Measurements from ENCODE around the gene FMN2. TPM values are rescaled to one million over a fixed set of nuclear protein-coding genes. Genes with fewer than 3 reads are reported as not detected.

FMN2 gene
- total RNA-seq, 1 experiment from 2014 or later = 4.6 TPM

DNA sequence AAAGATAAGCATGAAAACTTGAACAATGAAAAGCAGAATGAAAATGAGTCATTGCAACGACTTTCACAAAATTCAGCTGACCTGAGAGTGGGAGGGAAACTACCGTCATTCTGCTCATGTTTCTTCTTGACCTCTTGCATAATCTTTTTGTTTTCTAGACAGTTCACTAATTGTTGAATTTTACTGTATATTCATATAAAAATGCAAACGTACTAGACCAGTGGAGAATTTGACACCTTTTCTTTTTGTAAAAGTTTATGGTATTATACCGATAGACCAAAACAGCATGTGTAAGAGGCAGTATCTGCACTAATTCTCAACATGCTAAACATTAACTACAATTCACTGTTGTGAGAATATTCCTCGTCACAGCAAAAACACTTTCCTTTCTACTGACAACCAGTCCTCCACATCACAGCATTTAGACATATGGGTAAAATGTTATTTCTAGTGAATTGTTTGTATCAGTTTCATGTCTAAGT lies 382.5 kb downstream of the FMN2 start:
- Histone ChIP-seq H4K20me1 (ENCODE audit: low read length) (no peaks in the 10 kb centered on the region), H3K79me2 (ENCODE audit: low read length) (no peaks in the 10 kb centered on the region), H3K4me2 (ENCODE audit: low read length) (no peak overlapping the region), H3K9ac (ENCODE audit: low read length) (no peak overlapping the region), H3K36me3 (ENCODE audit: low read depth, low read length) (no peaks in the 10 kb centered on the region), H3K9me3 (ENCODE audit: low read length) (no peaks in the 10 kb centered on the region), H3K27ac (ENCODE audit: low read length) (no peak overlapping the region), H3K4me1 (ENCODE audit: insufficient read depth, low read length) (no peaks in the 10 kb centered on the region), H3K27me3 (ENCODE audit: low read length) (no peaks in the 10 kb centered on the region), H2AFZ (ENCODE audit: low read length) (no peak overlapping the region), H3K9me2 (replicated peaks; ENCODE audit: low read length) (no peaks in the 10 kb centered on the region), H3K4me3 (ENCODE audit: low read length) (no peak overlapping the region), H3F3A (ENCODE audit: low read length, unreplicated experiment) (no peaks in the 10 kb centered on the region)
- ChIA-PET POLR2A (ENCODE audit: unreplicated experiment) (no interaction called here), CTCF (no interaction called here)
- ATAC-seq (no peak), DNase-seq (no peak)
- intact Hi-C loops (cut with micrococcal nuclease) = no loop called here
- TF ChIP-seq, protein P1, sequence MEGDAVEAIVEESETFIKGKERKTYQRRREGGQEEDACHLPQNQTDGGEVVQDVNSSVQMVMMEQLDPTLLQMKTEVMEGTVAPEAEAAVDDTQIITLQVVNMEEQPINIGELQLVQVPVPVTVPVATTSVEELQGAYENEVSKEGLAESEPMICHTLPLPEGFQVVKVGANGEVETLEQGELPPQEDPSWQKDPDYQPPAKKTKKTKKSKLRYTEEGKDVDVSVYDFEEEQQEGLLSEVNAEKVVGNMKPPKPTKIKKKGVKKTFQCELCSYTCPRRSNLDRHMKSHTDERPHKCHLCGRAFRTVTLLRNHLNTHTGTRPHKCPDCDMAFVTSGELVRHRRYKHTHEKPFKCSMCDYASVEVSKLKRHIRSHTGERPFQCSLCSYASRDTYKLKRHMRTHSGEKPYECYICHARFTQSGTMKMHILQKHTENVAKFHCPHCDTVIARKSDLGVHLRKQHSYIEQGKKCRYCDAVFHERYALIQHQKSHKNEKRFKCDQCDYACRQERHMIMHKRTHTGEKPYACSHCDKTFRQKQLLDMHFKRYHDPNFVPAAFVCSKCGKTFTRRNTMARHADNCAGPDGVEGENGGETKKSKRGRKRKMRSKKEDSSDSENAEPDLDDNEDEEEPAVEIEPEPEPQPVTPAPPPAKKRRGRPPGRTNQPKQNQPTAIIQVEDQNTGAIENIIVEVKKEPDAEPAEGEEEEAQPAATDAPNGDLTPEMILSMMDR (conservative IDR thresholded peaks at IDR 0.05; ENCODE audit: low read depth, low read length) = no peak
- TF ChIP-seq EZH2 (IDR thresholded peaks at IDR 0.05; ENCODE audit: low read length, unreplicated experiment) (no peak), EZH2phosphoT487 (IDR thresholded peaks at IDR 0.05; ENCODE audit: borderline replicate concordance, low read length) (no peak)
- no TSS peak for BruUV-seq (replicated peaks)

DNA sequence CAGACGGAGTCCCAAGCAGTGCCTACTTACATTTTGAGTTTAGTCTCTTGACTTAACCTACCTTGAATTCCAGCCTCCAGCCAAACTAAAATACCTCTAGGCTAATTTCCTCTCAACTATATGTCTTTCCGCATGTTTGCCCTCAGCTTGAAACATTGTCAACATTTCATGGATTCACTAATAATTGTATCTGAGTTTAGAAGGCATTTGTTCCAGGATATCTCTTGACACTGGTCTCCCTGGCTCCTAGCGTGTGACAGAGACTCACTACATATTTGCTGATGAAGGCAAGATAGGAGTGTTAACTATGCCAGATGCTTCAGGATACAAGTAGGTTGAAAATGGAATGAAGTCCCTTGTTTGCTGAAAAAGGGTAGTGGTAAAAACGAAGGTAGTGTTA lies 384.1 kb downstream of the FMN2 start:
- Histone ChIP-seq H4K20me1 (ENCODE audit: low read length) (no peaks in the 10 kb centered on the region), H3K4me1 (ENCODE audit: insufficient read depth, low read length) (no peaks in the 10 kb centered on the region), H3K9ac (ENCODE audit: low read length) (no peak overlapping the region), H3K9me2 (replicated peaks; ENCODE audit: low read length) (no peaks in the 10 kb centered on the region), H3K4me3 (ENCODE audit: low read length) (no peak overlapping the region), H3K4me2 (ENCODE audit: low read length) (no peak overlapping the region), H2AFZ (ENCODE audit: low read length) (no peak overlapping the region), H3K9me3 (ENCODE audit: low read length) (no peaks in the 10 kb centered on the region), H3K27me3 (ENCODE audit: low read length) (no peaks in the 10 kb centered on the region), H3K27ac (ENCODE audit: low read length) (no peak overlapping the region), H3K79me2 (ENCODE audit: low read length) (no peaks in the 10 kb centered on the region), H3K36me3 (ENCODE audit: low read depth, low read length) (no peaks in the 10 kb centered on the region), H3F3A (ENCODE audit: low read length, unreplicated experiment) (no peaks in the 10 kb centered on the region)
- intact Hi-C loops (cut with micrococcal nuclease) = no loop called here
- no TSS peak for BruUV-seq (replicated peaks)
- DNase-seq (no peak), ATAC-seq (no peak)
- CTCF ChIA-PET = no interaction called here
- TF ChIP-seq, protein P1 (conservative IDR thresholded peaks at IDR 0.05; ENCODE audit: low read depth, low read length) = no peak
- TF ChIP-seq EZH2phosphoT487 (IDR thresholded peaks at IDR 0.05; ENCODE audit: borderline replicate concordance, low read length) (no peak), EZH2 (IDR thresholded peaks at IDR 0.05; ENCODE audit: low read length, unreplicated experiment) (no peak)
- POLR2A ChIA-PET (ENCODE audit: unreplicated experiment) = no interaction called here

DNA sequence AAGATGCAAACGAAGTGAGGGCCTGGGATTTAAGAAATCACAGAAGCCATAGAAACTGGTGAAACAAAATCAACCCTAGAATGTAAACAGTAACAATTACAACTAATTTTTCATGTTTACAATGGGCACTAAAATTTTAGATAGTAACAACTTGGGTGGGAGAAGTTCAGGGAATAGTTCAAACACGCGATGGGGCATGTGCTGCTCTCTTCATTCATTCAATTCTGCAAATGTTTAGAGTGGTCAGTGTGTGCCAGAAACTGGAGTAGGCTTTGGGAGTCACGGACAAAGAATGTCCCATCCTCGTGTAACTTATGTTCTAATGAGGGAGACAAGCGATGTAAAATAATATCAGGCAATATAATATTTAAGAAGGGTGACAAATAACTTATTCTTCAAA lies 386.9 kb downstream of the FMN2 start:
- Histone ChIP-seq H3K79me2 (ENCODE audit: low read length) (no peaks in the 10 kb centered on the region), H2AFZ (ENCODE audit: low read length) (no peak overlapping the region), H3K27ac (ENCODE audit: low read length) (no peak overlapping the region), H3K4me2 (ENCODE audit: low read length) (no peak overlapping the region), H3K9me2 (replicated peaks; ENCODE audit: low read length) (no peaks in the 10 kb centered on the region), H3K9ac (ENCODE audit: low read length) (no peak overlapping the region), H3K27me3 (ENCODE audit: low read length) (no peaks in the 10 kb centered on the region), H3K4me1 (ENCODE audit: insufficient read depth, low read length) (no peaks in the 10 kb centered on the region), H4K20me1 (ENCODE audit: low read length) (no peaks in the 10 kb centered on the region), H3K9me3 (ENCODE audit: low read length) (no peaks in the 10 kb centered on the region), H3K36me3 (ENCODE audit: low read depth, low read length) (no peaks in the 10 kb centered on the region), H3F3A (ENCODE audit: low read length, unreplicated experiment) (no peaks in the 10 kb centered on the region), H3K4me3 (ENCODE audit: low read length) (no peak overlapping the region)
- TF ChIP-seq, protein P1 (conservative IDR thresholded peaks at IDR 0.05; ENCODE audit: low read depth, low read length) = no peak
- TF ChIP-seq EZH2 (IDR thresholded peaks at IDR 0.05; ENCODE audit: low read length, unreplicated experiment) (no peak), EZH2phosphoT487 (IDR thresholded peaks at IDR 0.05; ENCODE audit: borderline replicate concordance, low read length) (no peak)
- DNase-seq (no peak), ATAC-seq (no peak)
- ChIA-PET POLR2A (ENCODE audit: unreplicated experiment) (no interaction called here), CTCF (no interaction called here)
- no TSS peak for BruUV-seq (replicated peaks)
- intact Hi-C loops (cut with micrococcal nuclease) = no loop called here

Data from PC-3 (cell line).